Body of pancreas (tissue), 4 donors: ENCODE measurements around the gene FBXO3. TPM values are rescaled to one million over a fixed set of nuclear protein-coding genes. Genes with fewer than 3 reads are reported as not detected.

Source experiments
- ATAC-seq: fragments of 150-250 bp; one replicate; pipeline ENCODE4 v1.9.1; 2016
- DNase-seq, 4 donors: peaks; one replicate each; pipeline ENCODE4 v3.0.0-alpha.2; 2019
- H3K27ac ChIP-seq, 4 donors: fragments of 200-600 bp; sonication (generic); 1 replicate in 3 of 4; 2 replicates in 1 of 4; pipeline versions ENCODE4 v1.5.1 to v1.6.1; 2016 to 2019; ENCODE audit warnings: mild to moderate bottlenecking in 1 of 4, mixed read lengths in 1 of 4, moderate library complexity in 1 of 4
- H3K27me3 ChIP-seq, 2 donors: fragments of 200-600 bp; sonication (generic); one replicate each; pipeline ENCODE4 v1.6.0; 2016; ENCODE audit warnings: mild to moderate bottlenecking in 1 of 2
- H3K36me3 ChIP-seq, 2 donors: fragments of 200-600 bp; sonication (generic); replicated peaks in 1 of 2; 2 replicates each; pipeline ENCODE4 v1.5.1; 2016; ENCODE audit warnings: low read depth in 2 of 2; ENCODE audit not compliant: insufficient read depth in 1 of 2
- H3K4me1 ChIP-seq: fragments of 200-600 bp; sonication (generic); one replicate; pipeline ENCODE4 v1.6.0; 2016
- H3K4me3 ChIP-seq, 2 donors: fragments of 200-600 bp; sonication (generic); 1 replicate in 1 of 2; 2 replicates in 1 of 2; pipeline ENCODE4 v1.5.1; 2016 to 2019
- H3K9me3 ChIP-seq, 3 donors: fragments of 200-600 bp; sonication (generic); 1 replicate in 2 of 3; 2 replicates in 1 of 3; pipeline ENCODE4 v1.5.1; 2016
- CTCF ChIP-seq, 7 experiments: fragments of 450-650 bp in 4 of 7; fragments of 200-600 bp in 3 of 7; sonication (generic) in 3 of 7; IDR thresholded peaks; one replicate each; pipeline ENCODE4 v1.5.1; 2016 to 2019; ENCODE audit warnings: antibody characterized with exemption in 7 of 7
- POLR2A ChIP-seq, 3 donors: fragments of 450-650 bp; IDR thresholded peaks; one replicate each; pipeline ENCODE4 v1.6.1; 2016; ENCODE audit warnings: antibody characterized with exemption in 3 of 3, mild to moderate bottlenecking in 2 of 3
- WGBS, 2 donors: methylation state at CpG; one replicate each; pipeline ENCODE4 v1.1.5; 2017; 5-methylcytosine and 5-hydroxymethylcytosine counted together
- intact Hi-C: fragments of 100-400 bp; cut with DNase I; formaldehyde crosslinking; loops from one replicate; pipeline ENCODE4 v1.15.1; 2023
- total RNA-seq, 2 donors: library from RNA; depleted of rRNA; stranded (reverse); fragments of >200 nt; gene quantifications; one replicate each; pipeline ENCODE4 v1.1.0, GENCODE V29; 2016

Gene FBXO3
- total RNA-seq, 2 donors from 2014 or later = 24.7 to 40.5 TPM

GRCh38 chr11:33766085-33766484 is 8.2 kb downstream of the FBXO3 start:
- TF ChIP-seq CTCF (IDR thresholded peaks at IDR 0.05) (no peak), POLR2A (IDR thresholded peaks at IDR 0.05) (no peak)
- ATAC-seq (no peak), DNase-seq (no peak)
- H3K4me1 ChIP-seq = peaks cover 4% of the 10 kb centered on the region
- WGBS, 2 donors = 85 to 90% methylated on average over 2 of the region's 2 CpGs
- H3K27ac ChIP-seq = no peak overlapping the region
- no peak overlapping the region for H3K4me3 ChIP-seq
- intact Hi-C loops = no loop called here
- H3K9me3 ChIP-seq = no peaks in the 10 kb centered on the region
- no peaks in the 10 kb centered on the region for H3K27me3 ChIP-seq
- H3K36me3 ChIP-seq = peaks cover 0 to 13% of the 10 kb centered on the region in 2 donors

GRCh38 chr11:33761471-33761870 is 12.8 kb downstream of the FBXO3 start:
- ATAC-seq = no peak
- 86 to 97% methylated on average over 2 of the region's 2 CpGs for WGBS, 2 donors
- peaks cover 0 to 28% of the 10 kb centered on the region in 2 donors for H3K36me3 ChIP-seq

GRCh38 chr11:33753304-33753967 is 20.9 kb downstream of the FBXO3 start:
- peaks cover 5 to 29% of the 10 kb centered on the region in 2 donors for H3K36me3 ChIP-seq

More at GRCh38 chr11:33761471-33761870, 12.8 kb downstream of the FBXO3 start:
- no peaks in the 10 kb centered on the region for H3K4me1 ChIP-seq
- no peak for DNase-seq
- H3K27me3 ChIP-seq = no peaks in the 10 kb centered on the region
- H3K4me3 ChIP-seq = no peak overlapping the region
- intact Hi-C loops = no loop called here
- no peaks in the 10 kb centered on the region for H3K9me3 ChIP-seq
- no peak overlapping the region for H3K27ac ChIP-seq
- no peak for TF ChIP-seq POLR2A (IDR thresholded peaks at IDR 0.05)

GRCh38 chr11:33751878-33752277 is 22.4 kb downstream of the FBXO3 start:
- Histone ChIP-seq H3K27ac (no peak overlapping the region), H3K4me1 (peaks cover 10% of the 10 kb centered on the region), H3K4me3 (no peak overlapping the region), H3K27me3 (no peaks in the 10 kb centered on the region), H3K9me3 (no peaks in the 10 kb centered on the region), H3K36me3 (peaks cover 5 to 24% of the 10 kb centered on the region in 2 donors)
- intact Hi-C loops = no loop called here
- TF ChIP-seq POLR2A (IDR thresholded peaks at IDR 0.05) (no peak), CTCF (IDR thresholded peaks at IDR 0.05) (no peak)
- no peak for DNase-seq
- WGBS, 2 donors = 71 to 80% methylated on average over 3 of the region's 3 CpGs
- ATAC-seq = no peak

More at GRCh38 chr11:33753304-33753967, 20.9 kb downstream of the FBXO3 start:
- DNase-seq (no peak), ATAC-seq (no peak)
- 55 to 62% methylated on average over 4 of the region's 4 CpGs for WGBS, 2 donors
- H3K4me3 ChIP-seq = no peak overlapping the region
- TF ChIP-seq POLR2A (IDR thresholded peaks at IDR 0.05) (no peak), CTCF (IDR thresholded peaks at IDR 0.05) (no peak)
- H3K4me1 ChIP-seq = peaks cover under 1% of the 10 kb centered on the region
- no peaks in the 10 kb centered on the region for H3K9me3 ChIP-seq
- intact Hi-C loops = no loop called here
- H3K27me3 ChIP-seq = no peaks in the 10 kb centered on the region
- H3K27ac ChIP-seq = no peak overlapping the region

GRCh38 chr11:33747979-33748378 is 26.3 kb downstream of the FBXO3 start:
- H3K4me3 ChIP-seq = no peak overlapping the region
- H3K9me3 ChIP-seq = no peaks in the 10 kb centered on the region
- intact Hi-C loops = no loop called here
- WGBS, 2 donors = 6% methylated on average over 2 of the region's 2 CpGs
- H3K36me3 ChIP-seq = peaks cover 2 to 17% of the 10 kb centered on the region in 2 donors
- H3K4me1 ChIP-seq = peaks cover 10% of the 10 kb centered on the region
- no peak overlapping the region for H3K27ac ChIP-seq
- no peaks in the 10 kb centered on the region for H3K27me3 ChIP-seq
- no peak for TF ChIP-seq CTCF (IDR thresholded peaks at IDR 0.05)
- DNase-seq (no peak), ATAC-seq (no peak)
